SK-N-SH (cell line): Measurements from ENCODE around the gene CCL17. TPM values are rescaled to one million over a fixed set of nuclear protein-coding genes. Genes with fewer than 3 reads are reported as not detected.

Experiments used
- CTCF ChIA-PET: fragments of 300-600, 350-600 bp; formaldehyde crosslinking; extraction: SDS; loops from one replicate; lab custom pipeline; 2021; lab: Yijun Ruan, JAX
- POLR2A ChIA-PET: fragments of 350-600 bp; sonication (Branson Sonifier 250); formaldehyde crosslinking; extraction: SDS; loops from one replicate; lab custom pipeline; 2020; ENCODE audit warnings: antibody characterized with exemption, inconsistent platforms; lab: Yijun Ruan, JAX
- DNase-seq: peaks from one replicate; pipeline ENCODE4 v3.0.0; 2012
- H2AFZ ChIP-seq: fragments of 200-600 bp; sonication (generic); 2 replicates; pipeline ENCODE4 v1.8.1; 2016; ENCODE audit warnings: antibody characterized with exemption, mild to moderate bottlenecking, low read depth
- H3F3A ChIP-seq: fragments of 200-600 bp; sonication (generic); replicated peaks from 2 replicates; pipeline ENCODE3; 2016; ENCODE audit warnings: antibody characterized with exemption, mild to moderate bottlenecking; ENCODE audit not compliant: insufficient read depth
- H3K27ac ChIP-seq, 2 experiments: fragments of 200-500 bp in 1 of 2; fragments of 200-600 bp in 1 of 2; sonication (Bioruptor generic) in 1 of 2; sonication (generic), shearing (Covaris generic) in 1 of 2; 2 replicates each; pipeline versions ENCODE4 v1.5.1 to v1.6.1; 2014 to 2016; ENCODE audit warnings: low read depth in 2 of 2, inconsistent platforms in 1 of 2, low read length in 1 of 2, mild to moderate bottlenecking in 1 of 2, mixed read lengths in 1 of 2
- H3K27me3 ChIP-seq: fragments of 200-600 bp; sonication (generic), shearing (Covaris generic); 2 replicates; pipeline ENCODE4 v1.6.1; 2016; ENCODE audit warnings: mixed run types; ENCODE audit not compliant: insufficient read depth
- H3K36me3 ChIP-seq, 2 experiments: fragments of 200-500 bp in 1 of 2; fragments of 200-600 bp in 1 of 2; sonication (Bioruptor generic) in 1 of 2; sonication (generic) in 1 of 2; replicated peaks in 1 of 2; 2 replicates each; pipeline versions ENCODE3 to v1.5.1; 2014 to 2016; ENCODE audit warnings: low read length in 1 of 2, mild to moderate bottlenecking in 1 of 2; ENCODE audit not compliant: insufficient read depth in 2 of 2, control insufficient read depth in 1 of 2
- H3K4me1 ChIP-seq, 2 experiments: fragments of 200-500 bp in 1 of 2; fragments of 200-600 bp in 1 of 2; sonication (Bioruptor generic) in 1 of 2; sonication (generic), shearing (Covaris generic) in 1 of 2; 2 replicates each; pipeline versions ENCODE4 v1.5.1 to v1.6.1; 2014 to 2016; ENCODE audit warnings: low read depth in 1 of 2, low read length in 1 of 2, mixed run types in 1 of 2; ENCODE audit not compliant: insufficient read depth in 2 of 2, control insufficient read depth in 1 of 2
- H3K4me2 ChIP-seq: fragments of 200-600 bp; sonication (generic), shearing (Covaris generic); 2 replicates; pipeline ENCODE4 v1.6.1; 2017; ENCODE audit warnings: mixed run types
- H3K4me3 ChIP-seq, 2 experiments: fragments of 200-500 bp in 1 of 2; fragments of 200-600 bp in 1 of 2; sonication (Bioruptor generic) in 1 of 2; sonication (generic), shearing (Covaris generic) in 1 of 2; 2 replicates each; pipeline versions ENCODE4 v1.5.1 to v1.8.1; 2014 to 2016; ENCODE audit warnings: low read depth in 2 of 2, inconsistent platforms in 1 of 2, low read length in 1 of 2, mild to moderate bottlenecking in 1 of 2, mixed read lengths in 1 of 2, moderate library complexity in 1 of 2
- H3K79me2 ChIP-seq: fragments of 200-600 bp; sonication (generic); 2 replicates; pipeline ENCODE4 v1.8.1; 2017; ENCODE audit warnings: mild to moderate bottlenecking; ENCODE audit not compliant: insufficient read depth
- H3K9ac ChIP-seq: fragments of 200-600 bp; sonication (generic); 2 replicates; pipeline ENCODE4 v1.6.1; 2017; ENCODE audit warnings: mixed run types
- H3K9me2 ChIP-seq: fragments of 200-600 bp; sonication (generic); 2 replicates; pipeline ENCODE4 v1.6.1; 2017; ENCODE audit warnings: mixed run types
- H3K9me3 ChIP-seq: fragments of 200-600 bp; sonication (generic); 2 replicates; pipeline ENCODE4 v1.6.1; 2017; ENCODE audit warnings: mixed run types, mild to moderate bottlenecking, moderate library complexity
- H4K20me1 ChIP-seq: fragments of 200-600 bp; sonication (generic); 2 replicates; pipeline ENCODE4 v1.6.1; 2017; ENCODE audit warnings: mild to moderate bottlenecking, mixed run types; ENCODE audit not compliant: insufficient read depth
- CHD2 ChIP-seq: fragments of 150-350 bp; IDR thresholded peaks from 2 replicates; pipeline ENCODE4 v1.6.1; 2018; ENCODE audit warnings: low read length; ENCODE audit not compliant: partially characterized antibody
- FOSL2 ChIP-seq: IDR thresholded peaks from 2 replicates; pipeline ENCODE4 v1.4.0; 2012; ENCODE audit warnings: low read depth, mild to moderate bottlenecking, moderate library complexity, borderline replicate concordance
- FOXJ3 ChIP-seq: sonication (generic); formaldehyde crosslinking; IDR thresholded peaks from 2 replicates; pipeline ENCODE4 v1.5.1; 2020; ENCODE audit warnings: mild to moderate bottlenecking, missing genetic modification reagents
- GABPA ChIP-seq: IDR thresholded peaks from 2 replicates; pipeline ENCODE4 v1.4.0; 2012; ENCODE audit warnings: low read depth, mild to moderate bottlenecking
- GATA2 ChIP-seq: sonication (generic); formaldehyde crosslinking; IDR thresholded peaks from 2 replicates; pipeline ENCODE4 v1.5.0; 2020; ENCODE audit warnings: mild to moderate bottlenecking, missing genetic modification reagents
- IRF3 ChIP-seq: fragments of 150-350 bp; IDR thresholded peaks from 2 replicates; pipeline ENCODE4 v1.6.1; 2016; ENCODE audit warnings: mild to moderate bottlenecking, low read depth, low read length
- JUND ChIP-seq: IDR thresholded peaks from 2 replicates; pipeline ENCODE4 v1.4.0; 2012
- MEF2A ChIP-seq: IDR thresholded peaks from 2 replicates; pipeline ENCODE4 v1.4.0; 2012; ENCODE audit warnings: low read depth, borderline replicate concordance
- NFIC ChIP-seq: IDR thresholded peaks from 2 replicates; pipeline ENCODE4 v1.4.0; 2012; ENCODE audit warnings: borderline replicate concordance
- NRF1 ChIP-seq: IDR thresholded peaks from 2 replicates; pipeline ENCODE4 v1.6.1; 2012; ENCODE audit warnings: low read depth, mild to moderate bottlenecking, low read length
- WGBS: methylation state at CpG from one replicate; pipeline ENCODE4 v1.1.6; 2017; ENCODE audit warnings: low lambda C conversion rate; 5-methylcytosine and 5-hydroxymethylcytosine counted together
- polyA plus RNA-seq, 3 experiments: library from polyadenylated mRNA; depleted of rRNA; stranded (reverse); fragments of >200 nt; gene quantifications; 2 replicates each; pipeline ENCODE4 v1.2.3, GENCODE V29; 2012
- TF ChIP-seq, protein P1 (sequence below): IDR thresholded peaks from 2 replicates; pipeline ENCODE4 v1.6.1; 2012; ENCODE audit warnings: mild to moderate bottlenecking, low read depth, low read length, moderate library complexity
- TF ChIP-seq, protein P2 (sequence below): IDR thresholded peaks from 2 replicates; pipeline ENCODE4 v1.4.0; 2012; ENCODE audit warnings: low read depth, borderline replicate concordance
- TF ChIP-seq, protein P3 (sequence below): IDR thresholded peaks from 2 replicates; pipeline ENCODE4 v1.4.0; 2012; ENCODE audit warnings: low read depth

The CCL17 gene
- polyA plus RNA-seq, 1 of the 3 experiments (the other 2 are of a cell fraction): not detected

DNA sequence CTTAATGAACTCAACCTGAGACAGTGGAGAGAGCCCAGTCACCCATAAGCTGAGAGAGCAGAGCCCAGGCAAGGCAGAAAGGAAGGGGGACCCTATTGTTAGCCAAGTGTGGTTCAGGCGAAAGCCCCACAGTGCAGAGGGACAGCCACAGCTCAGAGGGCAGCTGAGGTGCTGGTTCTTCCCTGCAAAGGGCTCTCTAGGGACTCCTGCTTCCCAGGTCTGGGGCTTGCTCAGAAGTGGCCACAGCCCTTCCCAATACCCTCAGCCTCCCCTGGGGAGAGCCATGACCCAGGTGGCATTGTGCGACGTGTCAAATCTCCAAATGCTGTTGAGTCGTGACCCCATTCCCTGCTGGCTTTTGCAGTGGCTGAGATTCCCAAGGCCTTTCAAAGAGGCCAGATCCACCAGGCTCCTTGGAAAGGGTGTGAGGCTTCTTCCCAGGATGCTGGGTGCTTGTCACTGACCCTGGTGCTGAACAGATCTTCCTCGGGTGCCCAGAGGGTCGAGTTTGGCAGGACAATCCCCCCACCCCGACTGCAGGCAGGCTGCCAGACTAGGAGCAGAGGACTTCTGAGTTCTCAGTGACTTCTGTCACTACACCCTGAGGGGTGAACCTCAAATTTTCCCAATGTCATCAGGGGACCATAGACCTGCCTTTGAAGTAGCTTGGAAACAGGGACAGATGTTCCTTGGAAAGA is 2.5 kb upstream of the CCL17 start:
- no peaks in the 10 kb centered on the region for H3K36me3 ChIP-seq
- no peaks in the 10 kb centered on the region for H3K9me2 ChIP-seq
- H2AFZ ChIP-seq: no peak overlapping the region
- peak; percentile 1 for DNase-seq
- H3K27me3 ChIP-seq: no peaks in the 10 kb centered on the region
- ChIA-PET POLR2A (interaction anchor here (0.7 kb wide), 1 partner anchor 54 kb away, joined by 5 read pairs; no protein-coding TSS in a partner anchor), CTCF (interaction anchor here (0.9 to 1.9 kb wide), 2 partner anchors 15 to 102 kb away, joined by 6 to 8 read pairs; no protein-coding TSS in a partner anchor)
- WGBS: no CpG with 5 or more reads among the region's 7 CpGs
- H3F3A ChIP-seq: no peaks in the 10 kb centered on the region
- no peaks in the 10 kb centered on the region for H3K4me1 ChIP-seq
- no peaks in the 10 kb centered on the region for H3K79me2 ChIP-seq
- TF ChIP-seq NRF1: no peak
- TF ChIP-seq, protein P1, sequence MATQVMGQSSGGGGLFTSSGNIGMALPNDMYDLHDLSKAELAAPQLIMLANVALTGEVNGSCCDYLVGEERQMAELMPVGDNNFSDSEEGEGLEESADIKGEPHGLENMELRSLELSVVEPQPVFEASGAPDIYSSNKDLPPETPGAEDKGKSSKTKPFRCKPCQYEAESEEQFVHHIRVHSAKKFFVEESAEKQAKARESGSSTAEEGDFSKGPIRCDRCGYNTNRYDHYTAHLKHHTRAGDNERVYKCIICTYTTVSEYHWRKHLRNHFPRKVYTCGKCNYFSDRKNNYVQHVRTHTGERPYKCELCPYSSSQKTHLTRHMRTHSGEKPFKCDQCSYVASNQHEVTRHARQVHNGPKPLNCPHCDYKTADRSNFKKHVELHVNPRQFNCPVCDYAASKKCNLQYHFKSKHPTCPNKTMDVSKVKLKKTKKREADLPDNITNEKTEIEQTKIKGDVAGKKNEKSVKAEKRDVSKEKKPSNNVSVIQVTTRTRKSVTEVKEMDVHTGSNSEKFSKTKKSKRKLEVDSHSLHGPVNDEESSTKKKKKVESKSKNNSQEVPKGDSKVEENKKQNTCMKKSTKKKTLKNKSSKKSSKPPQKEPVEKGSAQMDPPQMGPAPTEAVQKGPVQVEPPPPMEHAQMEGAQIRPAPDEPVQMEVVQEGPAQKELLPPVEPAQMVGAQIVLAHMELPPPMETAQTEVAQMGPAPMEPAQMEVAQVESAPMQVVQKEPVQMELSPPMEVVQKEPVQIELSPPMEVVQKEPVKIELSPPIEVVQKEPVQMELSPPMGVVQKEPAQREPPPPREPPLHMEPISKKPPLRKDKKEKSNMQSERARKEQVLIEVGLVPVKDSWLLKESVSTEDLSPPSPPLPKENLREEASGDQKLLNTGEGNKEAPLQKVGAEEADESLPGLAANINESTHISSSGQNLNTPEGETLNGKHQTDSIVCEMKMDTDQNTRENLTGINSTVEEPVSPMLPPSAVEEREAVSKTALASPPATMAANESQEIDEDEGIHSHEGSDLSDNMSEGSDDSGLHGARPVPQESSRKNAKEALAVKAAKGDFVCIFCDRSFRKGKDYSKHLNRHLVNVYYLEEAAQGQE: peak; percentile 84
- H3K27ac ChIP-seq: no peak overlapping the region
- no peak overlapping the region for H3K4me2 ChIP-seq
- no peaks in the 10 kb centered on the region for H4K20me1 ChIP-seq
- no peaks in the 10 kb centered on the region for H3K9me3 ChIP-seq
- H3K4me3 ChIP-seq: no peak overlapping the region
- H3K9ac ChIP-seq: no peak overlapping the region

GRCh38 chr16:57405097-57405496 is 530 bp downstream of the CCL17 start:
- TF ChIP-seq NFIC: no peak
- TF ChIP-seq, protein P2, sequence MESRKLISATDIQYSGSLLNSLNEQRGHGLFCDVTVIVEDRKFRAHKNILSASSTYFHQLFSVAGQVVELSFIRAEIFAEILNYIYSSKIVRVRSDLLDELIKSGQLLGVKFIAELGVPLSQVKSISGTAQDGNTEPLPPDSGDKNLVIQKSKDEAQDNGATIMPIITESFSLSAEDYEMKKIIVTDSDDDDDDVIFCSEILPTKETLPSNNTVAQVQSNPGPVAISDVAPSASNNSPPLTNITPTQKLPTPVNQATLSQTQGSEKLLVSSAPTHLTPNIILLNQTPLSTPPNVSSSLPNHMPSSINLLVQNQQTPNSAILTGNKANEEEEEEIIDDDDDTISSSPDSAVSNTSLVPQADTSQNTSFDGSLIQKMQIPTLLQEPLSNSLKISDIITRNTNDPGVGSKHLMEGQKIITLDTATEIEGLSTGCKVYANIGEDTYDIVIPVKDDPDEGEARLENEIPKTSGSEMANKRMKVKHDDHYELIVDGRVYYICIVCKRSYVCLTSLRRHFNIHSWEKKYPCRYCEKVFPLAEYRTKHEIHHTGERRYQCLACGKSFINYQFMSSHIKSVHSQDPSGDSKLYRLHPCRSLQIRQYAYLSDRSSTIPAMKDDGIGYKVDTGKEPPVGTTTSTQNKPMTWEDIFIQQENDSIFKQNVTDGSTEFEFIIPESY: no peak
- no peak for TF ChIP-seq NRF1
- TF ChIP-seq FOXJ3 (CRISPR knock-in tag): no peak
- no peak for TF ChIP-seq CHD2
- no peak for TF ChIP-seq JUND
- no peak for TF ChIP-seq MEF2A
- no peak for TF ChIP-seq GATA2 (CRISPR knock-in tag)
- TF ChIP-seq, protein P3, sequence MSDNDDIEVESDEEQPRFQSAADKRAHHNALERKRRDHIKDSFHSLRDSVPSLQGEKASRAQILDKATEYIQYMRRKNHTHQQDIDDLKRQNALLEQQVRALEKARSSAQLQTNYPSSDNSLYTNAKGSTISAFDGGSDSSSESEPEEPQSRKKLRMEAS: no peak
- TF ChIP-seq GABPA: no peak
- TF ChIP-seq FOSL2: no peak
- TF ChIP-seq IRF3: no peak
- H3K9me3 ChIP-seq: no peaks in the 10 kb centered on the region
- CTCF ChIA-PET: interaction anchor here (1.2 to 3.2 kb wide), 3 partner anchors 12 to 104 kb away, joined by 3 to 15 read pairs (median 8); no protein-coding TSS in a partner anchor
- H3K9ac ChIP-seq: no peak overlapping the region
- H2AFZ ChIP-seq: no peak overlapping the region
- H3K36me3 ChIP-seq: no peaks in the 10 kb centered on the region
- H3K79me2 ChIP-seq: no peaks in the 10 kb centered on the region
- no peaks in the 10 kb centered on the region for H3K9me2 ChIP-seq
- no peak overlapping the region for H3K4me3 ChIP-seq
- H3K27me3 ChIP-seq: no peaks in the 10 kb centered on the region
- 63% methylated on average over 3 of the region's 3 CpGs for WGBS
- POLR2A ChIA-PET: no interaction called here
- H3K27ac ChIP-seq: no peak overlapping the region
- no peaks in the 10 kb centered on the region for H4K20me1 ChIP-seq
- no peak overlapping the region for H3K4me2 ChIP-seq
- DNase-seq: no peak
- no peaks in the 10 kb centered on the region for H3F3A ChIP-seq
- peaks cover 0 to 2% of the 10 kb centered on the region in 2 experiments; a peak in 1 of 4 replicates for H3K4me1 ChIP-seq
